Activated T-cell treated with anti-CD3 and anti-CD28 coated beads, Interleukin-2, amount 50 U/mL, for 4 hours (primary cell): ENCODE results near the gene RBM4B. TPM values are rescaled to one million over a fixed set of nuclear protein-coding genes. Genes with fewer than 3 reads are reported as not detected.
"Not testable (repeated sequence)": the region's sequence is repeated elsewhere in the genome, so short reads cannot be mapped to it uniquely, and the experiment has no call there.

Source experiments
- ATAC-seq, 2 donors: fragments of 200-7000 bp; cut with Tn5 transposase; one replicate each; pipeline ENCODE4 v1.10.0; 2021
- DNase-seq: peaks from one replicate; pipeline ENCODE4 v3.0.0-alpha.2; 2020
- H3K27me3 Mint-ChIP-seq: one replicate; pipeline ENCODE4 v1.8.0; 2021; ENCODE audit warnings: low read depth, mixed read lengths
- H3K36me3 Mint-ChIP-seq: one replicate; pipeline ENCODE4 v1.8.0; 2022; ENCODE audit warnings: mixed read lengths; ENCODE audit not compliant: insufficient read depth
- H3K4me1 Mint-ChIP-seq: one replicate; pipeline ENCODE4 v1.8.0; 2021; ENCODE audit warnings: low read depth, mixed read lengths
- H3K4me3 Mint-ChIP-seq: one replicate; pipeline ENCODE4 v1.8.0; 2021; ENCODE audit warnings: mild to moderate bottlenecking, moderate library complexity, mixed read lengths
- H3K9me3 Mint-ChIP-seq: one replicate; pipeline ENCODE4 v1.8.0; 2021; ENCODE audit warnings: mixed read lengths
- total RNA-seq, 3 donors: library from RNA; stranded (reverse); gene quantifications; one replicate each; pipeline ENCODE4 v1.2.1, GENCODE V29; 2021

The RBM4B gene
- total RNA-seq, 3 donors from 2014 or later, result 9.0 to 14.9 (median 12.5) TPM

GRCh38 chr11:66652651-66653050 lies 25.0 kb downstream of the RBM4B start:
- ATAC-seq (peak; percentile 3 to 19), DNase-seq (no peak)
- H3K4me3 Mint-ChIP-seq, result no peak overlapping the region
- no peaks in the 10 kb centered on the region for H3K9me3 Mint-ChIP-seq
- peaks cover 35% of the 10 kb centered on the region for H3K4me1 Mint-ChIP-seq
- peaks cover 21% of the 10 kb centered on the region for H3K36me3 Mint-ChIP-seq
- no peaks in the 10 kb centered on the region for H3K27me3 Mint-ChIP-seq

DNA sequence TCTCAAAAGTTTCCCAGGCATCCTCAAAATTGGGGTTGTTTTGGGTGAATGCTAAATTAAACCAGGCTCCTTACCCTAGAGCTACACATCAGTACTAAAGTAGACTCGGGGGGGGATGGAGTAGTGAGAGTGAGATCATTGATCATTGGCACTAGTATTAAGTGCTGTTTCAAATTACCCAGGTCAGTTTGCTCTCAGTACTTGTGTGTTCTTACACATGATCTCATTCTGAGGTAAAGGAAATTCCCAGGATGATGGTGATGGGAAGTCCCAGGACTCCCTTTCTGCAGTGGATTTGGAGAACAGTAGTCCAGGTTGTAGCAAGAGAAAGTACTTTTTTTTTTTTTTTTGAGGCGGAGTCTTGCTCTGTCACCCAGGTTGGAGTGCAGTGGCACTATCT lies 26.7 kb downstream of the RBM4B start:
- Mint-ChIP-seq H3K9me3 (no peaks in the 10 kb centered on the region), H3K36me3 (peaks cover 37% of the 10 kb centered on the region), H3K4me1 (peaks cover 51% of the 10 kb centered on the region), H3K27me3 (no peaks in the 10 kb centered on the region), H3K4me3 (no peak overlapping the region)
- peak; percentile 9 to 34 for ATAC-seq
- no peak for DNase-seq

DNA sequence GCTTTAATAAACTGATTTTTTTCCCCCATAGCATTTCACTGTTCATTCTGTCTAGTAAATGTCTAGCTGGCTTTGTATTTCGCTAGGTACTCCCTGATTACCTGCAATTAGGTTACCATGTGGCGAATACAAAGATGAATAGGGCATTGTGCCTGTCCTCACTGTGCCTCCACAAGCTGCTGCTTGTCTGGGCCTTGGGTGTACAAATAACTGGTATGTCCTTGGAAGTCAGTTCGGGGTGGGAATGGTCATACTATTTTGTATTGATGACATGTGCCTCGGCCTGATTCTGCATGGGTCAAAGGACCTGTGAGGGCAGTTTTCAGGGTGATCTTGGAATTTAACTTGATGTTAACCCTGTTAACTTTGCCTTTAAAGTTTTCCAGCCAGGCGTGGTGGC lies 27.8 kb downstream of the RBM4B start:
- DNase-seq, result no peak
- H3K4me1 Mint-ChIP-seq, result peaks cover 59% of the 10 kb centered on the region
- ATAC-seq, result no peak
- no peaks in the 10 kb centered on the region for H3K27me3 Mint-ChIP-seq
- H3K9me3 Mint-ChIP-seq, result no peaks in the 10 kb centered on the region
- H3K4me3 Mint-ChIP-seq, result no peak overlapping the region
- H3K36me3 Mint-ChIP-seq, result peaks cover 45% of the 10 kb centered on the region

GRCh38 chr11:66646828-66647227 lies 30.9 kb downstream of the RBM4B start:
- Mint-ChIP-seq H3K4me3 (no peak overlapping the region), H3K9me3 (no peaks in the 10 kb centered on the region), H3K27me3 (no peaks in the 10 kb centered on the region), H3K4me1 (peaks cover 79% of the 10 kb centered on the region), H3K36me3 (peaks cover 69% of the 10 kb centered on the region)
- DNase-seq (no peak), ATAC-seq (no peak)

- DNase-seq (no peak), ATAC-seq (no peak)
- Mint-ChIP-seq H3K4me1 (peaks cover 82% of the 10 kb centered on the region), H3K4me3 (peak overlapping the region; percentile 97), H3K27me3 (no peaks in the 10 kb centered on the region), H3K9me3 (no peaks in the 10 kb centered on the region), H3K36me3 (peaks cover 84% of the 10 kb centered on the region)
Measured at GRCh38 chr11:66643745-66644437, 33.8 kb downstream of the RBM4B start.

DNA sequence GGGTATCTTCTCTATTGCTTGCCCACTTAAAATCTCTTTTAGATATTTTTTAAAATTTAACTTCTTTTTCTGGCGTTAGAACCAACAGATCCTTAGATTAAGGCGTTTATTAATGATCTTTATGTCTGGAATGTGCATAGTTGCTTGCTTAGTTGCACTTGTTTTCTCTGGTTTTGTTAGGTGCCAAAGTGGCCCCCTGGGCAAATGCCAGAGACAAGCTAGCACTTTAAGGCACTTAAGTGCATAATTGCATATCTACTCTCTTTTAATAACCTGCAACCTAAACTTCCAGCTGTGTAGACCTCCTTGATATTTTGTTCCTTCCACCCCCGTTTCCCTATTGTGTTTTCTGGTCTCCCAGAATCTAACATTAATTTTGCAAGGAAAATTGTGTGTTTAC lies 35.9 kb downstream of the RBM4B start:
- DNase-seq (no peak), ATAC-seq (no peak)
- peaks cover 85% of the 10 kb centered on the region for H3K4me1 Mint-ChIP-seq
- H3K27me3 Mint-ChIP-seq, result no peaks in the 10 kb centered on the region
- H3K36me3 Mint-ChIP-seq, result peaks cover 81% of the 10 kb centered on the region
- peak overlapping the region; percentile 97 for H3K4me3 Mint-ChIP-seq
- no peaks in the 10 kb centered on the region for H3K9me3 Mint-ChIP-seq

- H3K4me1 Mint-ChIP-seq, result peaks cover 69% of the 10 kb centered on the region
Measured at GRCh38 chr11:66639814-66640340, 37.8 kb downstream of the RBM4B start.

DNA sequence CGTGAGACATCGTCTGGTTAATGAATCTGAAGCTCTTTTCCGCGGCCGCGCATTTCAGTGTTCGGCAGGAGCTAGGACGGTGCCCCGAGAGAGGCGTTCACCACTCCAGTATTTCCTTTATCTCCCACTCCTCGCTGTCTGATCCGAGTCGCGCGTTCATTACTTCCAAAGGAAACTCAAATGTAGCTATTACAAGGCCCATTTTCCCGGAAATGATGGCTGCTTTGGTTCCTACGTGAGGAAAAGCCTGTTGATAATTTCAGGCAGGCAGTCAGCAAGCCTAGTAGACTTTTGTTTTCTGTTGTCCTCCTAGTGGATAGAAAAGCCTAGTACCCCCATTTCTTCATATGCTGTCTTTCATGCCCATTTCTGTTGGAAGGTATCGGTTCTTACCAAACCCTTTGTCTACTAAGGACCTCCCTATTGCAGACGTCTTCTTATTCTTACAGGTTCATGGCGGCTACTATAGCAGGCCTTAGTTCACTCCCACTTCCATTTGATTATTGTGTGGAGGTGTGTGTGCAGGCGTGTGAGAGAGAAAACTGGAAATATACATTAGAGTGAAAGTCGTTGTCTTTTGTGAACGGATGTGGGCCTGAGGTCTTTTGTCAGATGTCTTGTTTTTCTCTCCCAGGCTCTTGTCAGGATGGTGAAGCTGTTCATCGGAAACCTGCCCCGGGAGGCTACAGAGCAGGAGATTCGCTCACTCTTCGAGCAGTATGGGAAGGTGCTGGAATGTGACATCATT lies 38.4 kb downstream of the RBM4B start:
- H3K4me1 Mint-ChIP-seq, result peaks cover 68% of the 10 kb centered on the region
- DNase-seq (no peak), ATAC-seq (peak; percentile 1 to 2)
- H3K4me3 Mint-ChIP-seq, result peak overlapping the region; percentile 97
- no peaks in the 10 kb centered on the region for H3K27me3 Mint-ChIP-seq
- peaks cover 61% of the 10 kb centered on the region for H3K36me3 Mint-ChIP-seq
- no peaks in the 10 kb centered on the region for H3K9me3 Mint-ChIP-seq

More at GRCh38 chr11:66639814-66640340, 37.8 kb downstream of the RBM4B start:
- H3K4me3 Mint-ChIP-seq, result peak overlapping the region; percentile 97
- not testable (repeated sequence) for ATAC-seq, DNase-seq, H3K9me3 Mint-ChIP-seq, H3K27me3 Mint-ChIP-seq
- H3K36me3 Mint-ChIP-seq, result peaks cover 62% of the 10 kb centered on the region

DNA sequence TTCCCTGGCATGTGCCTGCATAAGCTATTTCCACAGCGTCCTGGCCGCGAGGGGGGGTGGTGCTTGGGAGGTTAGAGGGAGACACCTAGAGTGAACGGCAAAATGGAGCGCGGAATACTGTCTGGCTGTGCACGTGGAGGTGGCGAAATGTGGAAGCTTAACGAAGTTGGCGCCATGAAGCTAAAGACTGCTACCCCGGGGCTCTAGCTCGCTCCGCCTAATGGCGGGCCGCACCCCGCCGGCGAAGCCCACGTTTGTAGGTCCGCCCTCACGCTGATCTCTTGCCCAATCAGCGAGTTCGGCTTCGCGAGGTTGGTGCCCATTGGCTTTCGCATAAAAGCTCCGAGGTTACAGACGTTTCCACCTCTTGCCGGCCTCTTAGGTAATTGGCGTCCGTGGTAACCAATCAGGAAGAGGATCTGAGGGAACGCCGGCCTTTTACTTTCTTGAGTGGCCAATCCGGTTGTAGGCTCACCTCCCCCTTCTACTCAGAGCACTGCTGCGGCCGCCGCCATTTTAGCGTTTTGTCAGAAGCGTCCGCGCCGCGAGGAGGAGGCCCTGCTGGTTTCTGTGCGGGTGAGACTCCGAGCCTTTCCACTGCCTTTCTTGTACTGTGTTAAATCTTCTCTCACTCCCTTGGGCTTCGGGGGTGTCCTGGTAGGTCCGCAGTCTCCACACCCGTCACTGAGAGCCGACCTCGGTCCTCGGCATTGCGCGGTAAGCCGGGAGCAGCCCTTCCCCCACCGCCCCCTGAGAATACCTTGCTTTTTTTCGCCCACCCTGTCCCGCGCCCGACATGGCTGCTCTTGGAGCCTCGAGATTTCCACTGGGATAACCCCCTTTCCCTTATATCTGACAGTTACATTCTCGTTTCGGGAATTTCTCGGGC lies 39.3 kb downstream of the RBM4B start, which contains the start of gene RBM4:
RBM4 (plus strand) TSS at position 527 of the 889 bp plus-strand sequence. CDS start 1,009 bp downstream, outside the sequence.
- H3K4me3 Mint-ChIP-seq, result peak within 1 kb of the TSS; percentile 97
- peaks cover 60% of the 10 kb centered on the region for H3K4me1 Mint-ChIP-seq
- peaks cover 54% of the 10 kb centered on the region for H3K36me3 Mint-ChIP-seq
- DNase-seq (peak; percentile 93), ATAC-seq (peak; percentile 93)
- no peaks in the 10 kb centered on the region for H3K9me3 Mint-ChIP-seq
- H3K27me3 Mint-ChIP-seq, result no peaks in the 10 kb centered on the region

GRCh38 chr11:66637557-66638176 lies 40.0 kb downstream of the RBM4B start:
- H3K9me3 Mint-ChIP-seq, result no peaks in the 10 kb centered on the region
- peaks cover 53% of the 10 kb centered on the region for H3K4me1 Mint-ChIP-seq
- peaks cover 46% of the 10 kb centered on the region for H3K36me3 Mint-ChIP-seq
- H3K4me3 Mint-ChIP-seq, result peak overlapping the region; percentile 97
- DNase-seq (no peak), ATAC-seq (peak; percentile 0 to 1)
- H3K27me3 Mint-ChIP-seq, result no peaks in the 10 kb centered on the region

DNA sequence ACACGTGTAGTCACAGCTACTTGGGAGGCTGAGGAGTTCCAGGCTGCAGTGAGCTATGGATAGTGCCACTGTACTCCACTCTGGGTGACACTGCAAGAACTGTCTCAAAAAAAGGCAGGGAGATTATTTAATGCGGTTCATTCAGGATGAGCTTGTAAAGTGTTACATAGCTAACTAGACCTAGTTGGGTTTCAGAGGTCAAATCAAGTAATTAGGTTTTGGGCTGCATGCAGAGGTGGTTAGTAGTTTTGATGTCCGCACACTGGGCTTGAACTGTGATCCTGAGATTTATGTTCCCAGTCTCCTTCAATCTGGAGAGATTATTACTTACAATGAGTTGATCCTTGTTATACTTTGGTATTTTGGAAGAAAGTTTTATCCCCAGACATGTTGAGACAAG lies 41.3 kb downstream of the RBM4B start:
- peaks cover 34% of the 10 kb centered on the region for H3K36me3 Mint-ChIP-seq
- H3K4me3 Mint-ChIP-seq, result no peak overlapping the region

DNA sequence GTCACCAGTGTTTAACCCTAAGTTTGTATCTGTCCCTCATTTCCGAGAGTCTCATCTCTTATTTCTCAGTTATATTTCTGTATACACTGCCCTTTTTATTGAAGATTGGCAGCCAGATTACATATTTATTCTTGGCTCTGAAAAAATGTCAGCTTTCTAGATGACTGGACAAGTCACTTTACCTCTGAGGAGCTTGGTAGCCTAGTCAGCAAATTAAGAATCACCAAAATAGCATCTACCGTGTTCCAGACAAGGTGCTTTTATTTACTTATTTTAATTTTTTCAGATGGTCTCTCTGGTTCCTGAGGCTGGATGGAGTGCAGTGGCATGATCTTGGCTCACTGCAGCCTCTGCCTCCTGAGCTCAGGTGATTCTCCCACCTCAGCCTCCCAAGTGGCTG lies 44.7 kb downstream of the RBM4B start:
- no peak for ATAC-seq
- Mint-ChIP-seq H3K36me3 (peaks cover 28% of the 10 kb centered on the region), H3K4me3 (no peak overlapping the region), H3K9me3 (no peaks in the 10 kb centered on the region), H3K27me3 (no peaks in the 10 kb centered on the region), H3K4me1 (peaks cover 44% of the 10 kb centered on the region)
- DNase-seq, result no peak

More for the DNA sequence above, 41.3 kb downstream of the RBM4B start:
- ATAC-seq (no peak), DNase-seq (no peak)
- Mint-ChIP-seq H3K4me1 (peaks cover 48% of the 10 kb centered on the region), H3K27me3 (no peaks in the 10 kb centered on the region), H3K9me3 (no peaks in the 10 kb centered on the region)

GRCh38 chr11:66631883-66632282 lies 45.8 kb downstream of the RBM4B start:
- H3K4me3 Mint-ChIP-seq, result no peak overlapping the region

More at GRCh38 chr11:66631883-66632282, 45.8 kb downstream of the RBM4B start:
- ATAC-seq (no peak), DNase-seq (no peak)
- Mint-ChIP-seq H3K4me1 (peaks cover 44% of the 10 kb centered on the region), H3K9me3 (no peaks in the 10 kb centered on the region), H3K36me3 (peaks cover 32% of the 10 kb centered on the region), H3K27me3 (no peaks in the 10 kb centered on the region)
